ENCODE data around the gene KCNK4. TPM values are rescaled to one million over a fixed set of nuclear protein-coding genes. Genes with fewer than 3 reads are reported as not detected.
A peak's percentile ranks its signal among the peaks of the same experiment; 100 is the strongest.

KCNK4 gene
- total RNA-seq, 1 experiment from 2014 or later = 0.28 TPM

DNA sequence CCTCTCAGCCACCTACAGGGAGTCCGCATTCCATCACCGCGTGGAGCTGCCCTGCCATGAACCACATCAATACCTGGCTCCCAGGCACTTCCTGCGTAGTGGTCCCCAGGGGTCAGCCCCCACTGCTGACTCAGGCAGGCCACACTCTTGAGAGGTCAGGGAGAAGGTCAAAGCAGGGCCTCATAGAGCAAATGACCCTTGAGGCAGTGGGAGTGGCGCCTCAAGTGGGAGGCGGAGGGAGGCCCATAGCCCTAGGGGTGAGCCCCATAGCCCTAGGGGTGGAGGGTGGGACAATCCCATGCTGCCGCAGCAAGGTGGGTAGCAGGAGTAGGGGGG is 31.8 kb downstream of the KCNK4 start:
- H3K9me3 Mint-ChIP-seq = no peaks in the 10 kb centered on the region
- H3K36me3 Mint-ChIP-seq (ENCODE audit: insufficient read depth in 1 of 3, low read depth in 3 of 3) = peaks cover 9 to 22% (median 19%) of the 10 kb centered on the region in 3 experiments; a peak in 6 of 7 replicates
- Histone ChIP-seq H3K27ac (ENCODE audit: insufficient read length, low read depth, low read length) (no peak overlapping the region), H3K9me3 (ENCODE audit: control insufficient read depth, low read depth, low read length) (no peaks in the 10 kb centered on the region), H3K23ac (ENCODE audit: insufficient read length, low read depth, low read length) (no peak overlapping the region), H4K91ac (ENCODE audit: insufficient read length, low read depth, low read length) (no peak overlapping the region), H4K20me1 (ENCODE audit: control insufficient read depth, insufficient read depth, insufficient read length) (peaks cover 2% of the 10 kb centered on the region), H3K79me2 (ENCODE audit: insufficient read depth, low read length) (no peaks in the 10 kb centered on the region), H3K56ac (ENCODE audit: insufficient read length, low read depth, low read length) (no peak overlapping the region), H3K79me1 (ENCODE audit: insufficient read depth, low read depth, low read length, poor library complexity, severe bottlenecking) (no peaks in the 10 kb centered on the region), H2BK12ac (ENCODE audit: insufficient read length, low read depth, low read length) (no peak overlapping the region), H4K8ac (replicated peaks; ENCODE audit: insufficient read length, low read depth, low read length) (no peak overlapping the region), H3K4me2 (ENCODE audit: insufficient read depth, insufficient read length, low read length) (no peak overlapping the region), H2BK120ac (ENCODE audit: low read depth, low read length, poor library complexity, severe bottlenecking) (no peak overlapping the region), H3T11ph (ENCODE audit: low read length) (no peak overlapping the region), H2AFZ (ENCODE audit: low read length) (no peak overlapping the region), H4K5ac (ENCODE audit: insufficient read length, low read depth, low read length) (no peak overlapping the region), H2BK15ac (ENCODE audit: low read depth, low read length) (no peak overlapping the region), H3K23me2 (ENCODE audit: insufficient read length, low read depth, low read length, poor library complexity, severe bottlenecking) (no peaks in the 10 kb centered on the region), H3K14ac (ENCODE audit: insufficient read depth, low read length) (no peak overlapping the region), H2BK5ac (ENCODE audit: insufficient read length, low read length) (no peak overlapping the region), H2BK20ac (ENCODE audit: low read depth, low read length, poor library complexity, severe bottlenecking) (no peak overlapping the region), H3K4ac (ENCODE audit: low read depth, low read length) (no peak overlapping the region), H3K9ac (ENCODE audit: extremely low read depth, insufficient read length, low read length) (no peak overlapping the region), H3K4me1 (ENCODE audit: insufficient read depth, low read length) (no peaks in the 10 kb centered on the region; the same call in 1 of the 2 replicates), H2AK5ac (ENCODE audit: insufficient read length, low read length) (no peak overlapping the region), H3K27me3 (ENCODE audit: insufficient read depth, low read length) (no peaks in the 10 kb centered on the region), H3K18ac (ENCODE audit: insufficient read length, low read depth, low read length) (no peak overlapping the region)
- WGBS (ENCODE audit: extremely low coverage, insufficient read length, low lambda C conversion rate) = no CpG with 5 or more reads among the region's 7 CpGs
- H3K27me3 Mint-ChIP-seq (ENCODE audit: low read depth) = no peaks in the 10 kb centered on the region
- no peak for DNase-seq
- H3K4me3 Mint-ChIP-seq = no peak overlapping the region
- peak overlapping the region; percentile 28 to 70 (median 68); a peak in 2 of 7 replicates for H3K27ac Mint-ChIP-seq
- TF ChIP-seq, protein P1, sequence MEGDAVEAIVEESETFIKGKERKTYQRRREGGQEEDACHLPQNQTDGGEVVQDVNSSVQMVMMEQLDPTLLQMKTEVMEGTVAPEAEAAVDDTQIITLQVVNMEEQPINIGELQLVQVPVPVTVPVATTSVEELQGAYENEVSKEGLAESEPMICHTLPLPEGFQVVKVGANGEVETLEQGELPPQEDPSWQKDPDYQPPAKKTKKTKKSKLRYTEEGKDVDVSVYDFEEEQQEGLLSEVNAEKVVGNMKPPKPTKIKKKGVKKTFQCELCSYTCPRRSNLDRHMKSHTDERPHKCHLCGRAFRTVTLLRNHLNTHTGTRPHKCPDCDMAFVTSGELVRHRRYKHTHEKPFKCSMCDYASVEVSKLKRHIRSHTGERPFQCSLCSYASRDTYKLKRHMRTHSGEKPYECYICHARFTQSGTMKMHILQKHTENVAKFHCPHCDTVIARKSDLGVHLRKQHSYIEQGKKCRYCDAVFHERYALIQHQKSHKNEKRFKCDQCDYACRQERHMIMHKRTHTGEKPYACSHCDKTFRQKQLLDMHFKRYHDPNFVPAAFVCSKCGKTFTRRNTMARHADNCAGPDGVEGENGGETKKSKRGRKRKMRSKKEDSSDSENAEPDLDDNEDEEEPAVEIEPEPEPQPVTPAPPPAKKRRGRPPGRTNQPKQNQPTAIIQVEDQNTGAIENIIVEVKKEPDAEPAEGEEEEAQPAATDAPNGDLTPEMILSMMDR (conservative IDR thresholded peaks at IDR 0.05) = no peak
- H3K4me1 Mint-ChIP-seq = peaks cover 21 to 28% of the 10 kb centered on the region in 2 experiments

All from H9 (cell line).